Epithelial cell of proximal tubule (primary cell): ENCODE results near the gene SERPINA4. TPM values are rescaled to one million over a fixed set of nuclear protein-coding genes. Genes with fewer than 3 reads are reported as not detected.

Source experiments
- DNase-seq: peaks from one replicate; pipeline ENCODE4 v3.0.0-alpha.2; 2011; ENCODE audit warnings: low read depth
- H3K4me3 ChIP-seq: 2 replicates; pipeline ENCODE4 v1.5.1; 2011; ENCODE audit warnings: low read depth, mild to moderate bottlenecking, low read length
- total RNA-seq: library from RNA; depleted of rRNA; stranded (reverse); fragments of >200 nt; gene quantifications from 2 replicates; pipeline ENCODE4 v1.2.3, GENCODE V29; 2015
- TF ChIP-seq, protein P1 (sequence below): conservative IDR thresholded peaks from 2 replicates; pipeline ENCODE4 v1.5.1; 2012; ENCODE audit warnings: low read depth, mild to moderate bottlenecking, low read length

The SERPINA4 gene
- total RNA-seq, 1 donor from 2014 or later = not detected

DNA sequence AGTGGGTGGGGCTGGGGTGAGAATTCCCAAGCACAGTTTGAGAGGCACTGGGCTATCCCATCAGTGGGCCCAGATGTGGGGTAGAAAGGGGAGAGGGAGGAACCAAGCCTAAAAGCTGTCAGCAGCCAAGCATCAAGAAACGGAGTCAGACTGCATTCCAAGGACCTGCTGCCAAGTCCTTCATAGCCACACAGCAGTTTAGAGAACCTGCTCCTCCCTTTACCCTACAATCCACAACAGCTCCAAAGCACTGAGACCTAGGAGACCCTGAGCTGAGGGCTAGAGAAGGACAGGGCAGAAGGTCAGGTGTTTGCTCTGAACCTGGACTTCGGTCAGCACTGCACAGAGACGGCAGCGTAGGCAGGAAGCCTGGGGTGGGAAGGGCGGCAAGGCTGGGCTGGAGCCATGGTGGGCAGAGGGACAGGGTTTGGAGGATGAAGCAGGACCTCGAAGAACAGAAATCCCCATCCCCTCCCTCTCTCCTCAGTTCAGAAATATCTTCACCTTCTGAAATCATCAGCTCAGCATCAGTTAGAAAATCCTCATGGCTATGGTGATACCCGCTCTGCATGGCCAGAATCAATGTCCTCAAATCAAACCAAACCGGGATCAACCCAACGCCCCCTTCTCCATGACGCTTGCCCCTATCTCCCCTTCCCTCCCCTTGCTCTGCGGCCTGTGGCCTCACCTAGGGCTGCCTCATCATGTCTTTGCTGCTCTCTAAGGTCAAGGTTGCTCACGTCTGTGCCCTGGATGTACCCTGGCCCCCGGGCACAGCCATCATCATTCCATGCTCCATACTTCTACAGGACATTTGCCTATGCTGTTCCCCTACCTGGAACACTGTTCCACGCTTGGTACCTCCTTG is 12.9 kb upstream of the SERPINA4 start:
- DNase-seq = no peak
- TF ChIP-seq, protein P1, sequence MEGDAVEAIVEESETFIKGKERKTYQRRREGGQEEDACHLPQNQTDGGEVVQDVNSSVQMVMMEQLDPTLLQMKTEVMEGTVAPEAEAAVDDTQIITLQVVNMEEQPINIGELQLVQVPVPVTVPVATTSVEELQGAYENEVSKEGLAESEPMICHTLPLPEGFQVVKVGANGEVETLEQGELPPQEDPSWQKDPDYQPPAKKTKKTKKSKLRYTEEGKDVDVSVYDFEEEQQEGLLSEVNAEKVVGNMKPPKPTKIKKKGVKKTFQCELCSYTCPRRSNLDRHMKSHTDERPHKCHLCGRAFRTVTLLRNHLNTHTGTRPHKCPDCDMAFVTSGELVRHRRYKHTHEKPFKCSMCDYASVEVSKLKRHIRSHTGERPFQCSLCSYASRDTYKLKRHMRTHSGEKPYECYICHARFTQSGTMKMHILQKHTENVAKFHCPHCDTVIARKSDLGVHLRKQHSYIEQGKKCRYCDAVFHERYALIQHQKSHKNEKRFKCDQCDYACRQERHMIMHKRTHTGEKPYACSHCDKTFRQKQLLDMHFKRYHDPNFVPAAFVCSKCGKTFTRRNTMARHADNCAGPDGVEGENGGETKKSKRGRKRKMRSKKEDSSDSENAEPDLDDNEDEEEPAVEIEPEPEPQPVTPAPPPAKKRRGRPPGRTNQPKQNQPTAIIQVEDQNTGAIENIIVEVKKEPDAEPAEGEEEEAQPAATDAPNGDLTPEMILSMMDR = no peak
- H3K4me3 ChIP-seq = no peak overlapping the region

DNA sequence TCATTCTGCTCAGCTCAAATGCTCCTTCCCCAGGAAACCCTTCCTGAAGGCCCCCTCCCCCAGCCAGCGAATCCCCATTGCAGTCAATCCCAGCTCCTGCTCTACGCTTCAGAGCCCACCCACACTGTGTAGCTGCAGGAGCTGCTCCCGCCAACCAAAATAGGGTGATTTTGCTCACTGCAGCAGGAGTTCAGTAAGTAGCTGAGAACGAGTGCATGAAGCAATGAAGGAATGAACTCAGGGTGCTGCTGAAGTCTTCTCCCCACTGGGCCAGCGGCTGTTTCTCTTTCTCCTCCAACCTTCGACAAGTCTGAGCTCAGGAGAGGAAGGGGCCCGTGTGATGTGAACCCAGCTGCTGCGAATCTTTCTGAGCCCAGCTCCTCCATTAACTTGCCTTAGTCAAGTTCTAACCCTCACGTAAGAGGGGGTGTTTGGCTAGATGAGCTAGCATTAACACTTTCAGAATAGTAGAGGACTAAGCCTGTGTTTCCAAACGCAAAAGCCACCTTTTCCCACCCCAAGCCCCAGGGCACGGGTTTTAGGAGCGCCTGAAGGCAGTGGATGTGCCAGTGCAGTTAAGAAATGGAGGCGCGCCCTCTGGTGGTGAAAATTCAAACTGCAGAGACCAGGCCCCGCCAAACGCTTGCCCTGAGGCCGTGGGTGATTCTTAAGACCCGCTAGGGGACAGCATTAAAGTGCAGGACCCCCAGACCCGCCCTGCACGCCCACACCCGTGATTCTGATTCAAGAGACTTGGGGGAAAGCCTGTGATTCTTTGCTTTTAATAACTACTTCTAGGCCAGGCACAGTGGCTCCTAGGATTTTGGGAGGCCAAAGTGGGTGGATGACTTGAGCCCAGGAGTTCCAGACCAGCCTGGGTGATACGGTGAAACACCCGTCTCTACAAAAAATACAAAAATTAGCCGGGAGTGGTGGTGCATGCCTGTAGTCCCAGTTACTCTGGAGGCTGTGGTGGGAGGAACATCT is 11.9 kb upstream of the SERPINA4 start:
- TF ChIP-seq, protein P1 = peak; percentile 80
- no peak for DNase-seq
- H3K4me3 ChIP-seq = no peak overlapping the region

DNA sequence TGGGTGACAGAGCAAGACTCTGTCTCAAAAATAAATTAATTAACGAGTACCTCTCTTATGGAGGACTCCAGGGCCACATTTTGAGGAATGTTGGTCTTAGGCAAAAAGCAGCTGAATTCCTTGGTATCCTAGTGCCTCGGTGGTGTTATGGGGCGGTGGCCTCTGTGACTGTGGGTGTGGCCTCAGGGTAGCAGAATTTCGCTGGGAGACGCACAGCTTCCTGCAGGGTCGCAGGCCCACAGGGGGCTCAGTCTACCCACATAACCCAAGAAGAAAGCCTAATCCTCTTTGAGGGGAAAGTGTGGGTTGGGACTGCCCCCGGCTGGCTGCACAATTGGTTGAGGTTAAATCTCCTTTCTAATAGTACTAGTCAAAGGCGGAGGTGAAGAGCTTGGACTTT is 11.2 kb upstream of the SERPINA4 start:
- no peak for DNase-seq
- no peak overlapping the region for H3K4me3 ChIP-seq
- TF ChIP-seq, protein P1 = no peak

DNA sequence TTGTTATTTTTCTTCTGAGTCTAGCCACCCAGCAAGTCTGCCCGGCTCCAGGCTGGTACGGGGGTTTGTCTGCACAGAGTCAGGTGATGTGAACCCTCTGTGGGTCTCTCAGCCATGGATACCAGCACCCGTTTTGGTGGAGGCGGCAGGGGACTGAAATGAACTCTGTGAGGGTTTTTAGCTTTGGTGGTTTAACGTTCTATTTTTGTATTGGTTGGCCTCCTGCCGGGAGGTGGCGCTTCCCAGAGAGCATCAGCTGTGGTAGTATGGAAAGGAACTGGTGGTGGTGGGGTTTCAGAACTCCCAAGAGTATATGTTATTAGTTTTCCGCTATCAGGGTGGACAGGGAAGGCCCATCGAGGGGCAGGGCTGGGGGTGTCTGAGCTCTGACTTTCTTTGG is 5.3 kb upstream of the SERPINA4 start:
- no peak overlapping the region for H3K4me3 ChIP-seq
- TF ChIP-seq, protein P1 = no peak
- no peak for DNase-seq

DNA sequence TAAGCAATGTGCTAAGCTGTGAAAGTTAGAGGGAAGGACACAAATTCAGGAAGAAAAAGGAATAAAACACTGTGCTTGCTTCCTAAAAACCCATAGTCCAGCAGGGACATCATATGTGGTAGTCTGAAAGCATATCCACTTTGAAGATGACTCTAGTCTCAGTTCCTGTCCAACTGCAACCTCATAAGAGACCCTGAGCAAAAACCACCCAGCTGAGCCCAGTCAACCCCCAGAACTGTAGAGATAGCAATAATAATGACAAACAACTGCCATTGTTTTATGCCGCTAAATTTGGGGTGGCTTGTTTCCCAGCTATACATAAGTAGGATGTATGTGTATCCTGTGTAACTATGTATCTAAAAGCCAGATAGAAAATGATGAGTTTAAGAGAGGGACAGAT is 3.9 kb upstream of the SERPINA4 start:
- TF ChIP-seq, protein P1 = no peak
- DNase-seq = no peak
- H3K4me3 ChIP-seq = no peak overlapping the region

DNA sequence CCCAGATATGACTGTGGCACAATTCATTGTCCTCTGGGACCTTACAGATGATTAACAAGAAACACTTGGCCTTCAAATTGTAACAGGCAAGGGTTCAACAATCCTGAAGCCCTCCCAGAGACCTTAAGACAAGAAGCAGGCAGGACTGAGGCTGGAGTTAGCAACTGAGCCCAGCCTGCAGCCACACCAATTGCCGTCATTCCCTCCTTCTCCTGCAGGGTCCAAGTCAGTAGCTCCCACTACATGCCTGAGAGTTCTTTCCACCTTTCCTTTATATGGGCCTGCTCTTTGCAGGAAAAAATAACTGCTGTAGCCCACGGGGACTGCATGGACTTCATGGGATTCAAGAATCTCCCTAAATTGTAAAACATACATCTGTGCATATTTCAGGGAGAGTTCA is 2.4 kb upstream of the SERPINA4 start:
- TF ChIP-seq, protein P1 = no peak
- DNase-seq = no peak
- no peak overlapping the region for H3K4me3 ChIP-seq
